HG02798 (cell line): ENCODE results near the gene PLCG2.
"Not testable (repeated sequence)": the region's sequence is repeated elsewhere in the genome, so short reads cannot be mapped to it uniquely, and the experiment has no call there.

Experiments used
- ATAC-seq: cut with Tn5 transposase; IDR thresholded peaks from one replicate; pipeline ENCODE4 v1.9.1; 2021; ENCODE audit warnings: mild to moderate bottlenecking; ENCODE audit not compliant: unreplicated experiment, poor library complexity

Gene PLCG2

GRCh38 chr16:81786868-81787267 lies 7.8 kb downstream of the PLCG2 start:
- no peak for ATAC-seq

DNA sequence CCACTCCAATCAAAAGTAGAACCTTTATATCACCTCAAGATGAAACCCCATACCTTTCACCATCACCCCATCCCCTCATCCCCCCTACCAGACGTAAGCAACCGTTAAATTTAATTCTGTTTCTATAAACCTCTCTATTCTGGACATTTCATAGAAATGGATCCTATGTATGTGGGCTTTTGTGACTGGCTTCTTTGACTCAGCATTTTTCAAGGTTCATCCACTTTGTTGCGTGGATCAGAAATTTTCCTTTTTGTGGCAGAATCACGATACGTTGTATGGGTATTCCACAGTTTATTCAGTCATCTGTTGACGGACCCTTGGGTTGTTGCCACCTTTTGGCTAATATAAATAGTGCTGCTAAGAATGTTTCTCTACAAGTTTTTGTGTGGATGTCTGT lies 8.6 kb downstream of the PLCG2 start:
- ATAC-seq: no peak

GRCh38 chr16:81790277-81790676 lies 11.2 kb downstream of the PLCG2 start:
- no peak for ATAC-seq

DNA sequence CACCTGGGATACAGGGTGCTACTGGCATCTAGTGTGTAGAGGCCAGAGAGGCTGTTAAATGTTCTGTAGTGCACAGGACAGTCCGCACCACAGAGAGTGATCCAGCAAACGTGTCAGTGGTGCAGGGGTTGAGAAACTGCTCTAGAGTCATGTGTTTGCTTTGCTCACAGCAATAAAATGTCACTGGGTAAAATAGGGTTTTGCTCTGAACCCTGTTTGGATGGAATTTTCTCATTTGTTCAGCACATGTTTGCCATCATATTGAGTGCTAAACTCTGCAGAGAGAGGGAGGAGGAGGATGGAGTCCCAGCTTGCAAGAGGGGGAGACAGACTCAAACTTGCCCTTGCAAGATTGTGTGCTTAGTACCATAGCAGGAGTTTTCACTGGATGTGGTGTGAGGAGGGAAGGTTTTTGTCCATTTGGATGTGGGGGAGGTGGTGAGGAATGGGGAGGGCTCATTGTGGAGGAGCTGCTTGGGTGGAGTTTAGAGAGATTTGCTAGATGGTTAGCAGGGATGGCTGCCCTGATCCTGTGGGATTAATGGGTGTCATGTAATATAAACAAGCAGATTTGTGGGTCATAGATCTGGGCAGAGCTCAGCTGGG lies 11.8 kb downstream of the PLCG2 start:
- ATAC-seq: no peak

DNA sequence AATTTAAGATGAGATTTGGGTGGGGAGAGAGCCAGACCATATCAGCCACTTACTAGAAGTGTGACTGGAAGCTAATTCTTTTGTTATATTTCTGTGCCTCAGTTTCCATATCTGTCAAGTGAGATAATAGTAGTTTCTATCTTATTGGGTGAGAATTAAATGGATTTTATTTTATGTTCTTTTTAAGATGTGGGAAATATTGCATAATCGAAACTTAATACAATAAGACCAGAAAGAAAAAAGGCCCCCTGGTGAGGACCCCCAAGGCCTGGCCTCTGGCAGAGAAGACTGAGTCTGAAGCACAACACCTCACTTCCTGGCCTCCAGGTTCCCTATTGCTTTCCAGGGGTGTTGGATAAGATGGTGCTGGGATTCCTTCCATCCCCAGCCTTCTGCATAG lies 13.7 kb downstream of the PLCG2 start:
- ATAC-seq: no peak

DNA sequence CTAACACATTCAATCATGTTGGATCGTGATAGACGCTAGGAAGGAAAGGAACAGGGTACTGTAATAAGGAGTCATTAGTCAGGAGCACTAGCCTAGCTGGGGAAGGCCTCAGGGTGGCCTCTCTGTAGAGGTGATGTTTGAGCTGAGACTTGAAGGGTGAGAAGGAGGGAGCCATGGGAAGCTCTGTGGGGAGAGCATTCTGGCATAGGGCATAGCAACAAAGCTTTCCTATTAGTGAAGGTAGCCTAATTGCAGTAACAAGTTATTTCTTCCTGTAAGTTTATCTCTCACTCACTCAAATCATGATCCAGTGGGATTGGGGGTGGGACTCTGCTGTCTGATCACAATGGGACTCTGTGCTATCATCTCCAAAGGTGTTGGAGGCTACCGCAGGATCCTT lies 16.1 kb downstream of the PLCG2 start:
- no peak for ATAC-seq

DNA sequence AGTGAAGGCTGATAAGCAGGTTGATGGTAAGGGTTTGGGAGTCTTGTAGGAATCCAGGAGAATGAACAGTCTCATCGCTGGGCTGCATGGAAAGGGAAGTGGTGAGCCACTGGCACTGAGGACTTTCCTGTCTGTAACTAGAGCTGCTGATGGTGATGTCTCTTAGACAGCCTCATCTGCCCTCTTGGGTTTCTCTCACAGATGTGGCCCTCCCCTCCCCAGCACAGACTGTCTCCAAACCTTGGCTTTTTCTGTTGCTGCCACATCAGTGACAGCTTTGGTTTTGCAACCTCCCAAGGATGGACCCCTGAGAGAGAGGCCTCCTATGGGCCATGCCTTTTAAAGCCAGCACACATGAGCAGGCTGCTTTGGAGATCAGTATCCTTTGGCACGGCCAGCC lies 16.9 kb downstream of the PLCG2 start:
- no peak for ATAC-seq

- ATAC-seq: no peak
Observed at GRCh38 chr16:81796583-81797346, 17.7 kb downstream of the PLCG2 start.

DNA sequence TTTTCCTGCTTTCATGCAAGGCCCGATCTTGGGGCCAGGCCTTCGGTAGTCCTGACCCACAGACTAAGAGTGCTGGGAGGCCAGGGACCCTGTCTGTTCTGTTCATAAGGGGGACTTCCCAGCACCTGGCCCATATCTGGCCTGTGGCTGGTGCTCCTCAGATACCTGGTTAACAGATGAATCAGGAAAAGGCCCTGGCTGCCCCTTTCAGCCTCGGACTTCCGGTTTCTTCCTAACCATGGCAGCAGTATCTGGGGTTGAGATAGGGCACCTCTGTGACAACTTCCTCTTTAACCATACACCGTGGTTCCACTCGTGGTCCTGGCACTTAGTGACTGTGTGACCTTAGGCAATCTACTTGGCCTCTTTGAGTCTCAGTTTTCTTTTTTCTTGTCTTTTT lies 18.4 kb downstream of the PLCG2 start:
- peak; percentile 53 for ATAC-seq

- ATAC-seq: peak; percentile 67
Observed at GRCh38 chr16:81798311-81799137, 19.4 kb downstream of the PLCG2 start.

DNA sequence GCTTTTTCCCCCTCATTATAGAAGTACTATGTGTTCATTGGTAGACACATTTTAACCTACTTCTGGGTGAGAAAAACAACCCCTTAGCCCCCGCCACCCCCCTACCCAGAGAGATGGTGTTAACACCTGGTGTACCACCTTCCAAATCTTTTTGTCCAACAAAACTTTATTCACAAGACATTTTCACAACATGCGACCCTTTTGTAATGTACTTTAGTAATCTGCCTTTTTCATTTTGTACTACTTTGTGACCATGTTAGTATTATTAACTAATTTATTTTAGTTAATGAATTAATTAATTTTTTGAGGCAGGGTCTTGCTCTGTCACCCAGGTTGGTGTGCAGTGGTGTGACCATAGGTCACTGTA lies 20.0 kb downstream of the PLCG2 start:
- ATAC-seq: no peak

DNA sequence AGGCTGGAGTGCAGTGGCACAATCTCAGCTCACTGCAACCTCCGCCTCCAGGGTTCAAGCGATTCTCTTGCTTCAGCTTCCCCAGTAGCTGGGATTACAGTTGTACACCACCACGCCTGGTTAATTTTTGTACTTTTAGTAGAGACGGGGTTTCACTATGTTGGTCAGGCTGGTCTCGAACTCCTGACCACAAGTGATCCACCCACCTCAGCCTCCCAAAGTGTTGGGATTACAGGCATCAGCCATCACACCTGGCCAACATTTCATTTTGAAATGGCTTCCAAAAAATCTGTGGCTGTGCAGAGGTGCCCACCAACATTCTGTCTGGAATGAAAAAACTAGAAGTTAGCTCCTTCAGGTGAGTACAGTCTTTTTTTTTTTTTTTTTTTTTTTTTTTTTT lies 22.6 kb downstream of the PLCG2 start:
- ATAC-seq: not testable (repeated sequence)

DNA sequence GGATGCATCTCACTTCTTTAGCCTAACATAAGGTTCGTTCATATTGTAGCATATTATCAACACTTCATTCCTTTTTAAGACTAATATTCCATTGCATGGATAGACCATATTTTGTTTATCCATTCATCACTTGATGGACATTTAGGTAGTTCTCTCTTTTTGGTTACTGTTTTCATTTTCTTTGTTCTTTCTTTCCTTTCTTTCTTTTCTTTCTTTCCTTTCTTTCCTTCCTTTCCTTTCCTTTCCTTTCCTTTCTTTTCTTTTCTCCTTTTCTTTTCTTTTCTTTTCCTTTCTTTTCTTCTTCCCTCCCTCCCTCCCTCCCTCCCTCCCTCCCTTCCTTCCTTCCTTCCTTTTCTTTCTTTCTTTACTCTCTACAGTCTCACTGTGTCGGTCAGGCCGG lies 24.2 kb downstream of the PLCG2 start:
- ATAC-seq: no peak

- ATAC-seq: no peak
Observed at GRCh38 chr16:81804134-81804610, 25.1 kb downstream of the PLCG2 start.

DNA sequence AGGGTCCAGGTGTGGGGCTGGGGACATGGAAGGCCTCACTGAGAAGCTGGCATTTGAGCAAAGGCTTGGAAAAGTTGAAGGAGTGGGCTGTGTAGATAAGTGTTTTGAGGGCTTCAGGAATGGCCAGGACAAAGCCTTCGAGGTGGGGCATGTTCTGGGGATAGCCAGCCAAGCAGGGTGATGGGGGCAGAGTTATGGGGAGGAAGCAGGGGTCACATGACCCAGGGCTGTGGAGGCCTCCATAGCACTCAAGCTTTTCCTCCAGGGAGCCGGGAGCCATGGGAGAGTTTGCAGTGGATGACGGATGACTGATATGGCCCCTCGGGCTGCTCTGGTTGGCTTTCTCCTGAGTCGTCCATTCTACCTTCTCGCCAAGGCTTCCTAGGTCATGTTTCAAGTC lies 27.6 kb downstream of the PLCG2 start:
- ATAC-seq: no peak

GRCh38 chr16:81807767-81808358 lies 28.8 kb downstream of the PLCG2 start:
- ATAC-seq: no peak

- ATAC-seq: peak; percentile 75
Observed at GRCh38 chr16:81808933-81809480, 29.9 kb downstream of the PLCG2 start.

GRCh38 chr16:81809567-81809966 lies 30.5 kb downstream of the PLCG2 start:
- no peak for ATAC-seq

DNA sequence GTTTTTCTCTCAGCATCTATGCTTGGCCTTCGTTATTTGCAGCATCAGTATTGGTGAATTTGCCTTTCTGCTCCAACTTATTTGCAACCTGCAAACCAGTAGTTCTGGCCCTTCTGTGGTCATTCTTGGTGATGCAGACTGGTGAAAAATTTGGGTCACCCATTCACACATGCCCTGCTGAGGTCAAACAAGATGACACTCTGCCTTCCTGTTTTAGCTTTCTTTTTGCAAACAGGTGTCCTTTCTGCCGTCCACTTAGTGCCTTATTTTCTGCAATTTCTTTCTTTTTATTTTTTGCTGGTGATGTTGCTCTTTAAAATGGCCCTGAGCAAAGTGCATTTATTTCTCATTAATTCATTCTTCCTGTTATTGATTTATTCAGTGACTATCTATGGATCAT lies 31.3 kb downstream of the PLCG2 start:
- peak; percentile 28 for ATAC-seq

- peak; percentile 43 for ATAC-seq
Observed at GRCh38 chr16:81810894-81811538, 31.9 kb downstream of the PLCG2 start.
